Body of pancreas (tissue), 4 donors: ENCODE data around the gene TBC1D4. TPM values are rescaled to one million over a fixed set of nuclear protein-coding genes. Genes with fewer than 3 reads are reported as not detected.

Source experiments
- ATAC-seq: fragments of 150-250 bp; one replicate; pipeline ENCODE4 v1.9.1; 2016
- DNase-seq, 4 donors: peaks; one replicate each; pipeline ENCODE4 v3.0.0-alpha.2; 2019
- H3K27ac ChIP-seq, 4 donors: fragments of 200-600 bp; sonication (generic); 1 replicate in 3 of 4; 2 replicates in 1 of 4; pipeline versions ENCODE4 v1.5.1 to v1.6.1; 2016 to 2019; ENCODE audit warnings: mild to moderate bottlenecking in 1 of 4, mixed read lengths in 1 of 4, moderate library complexity in 1 of 4
- H3K27me3 ChIP-seq, 2 donors: fragments of 200-600 bp; sonication (generic); one replicate each; pipeline ENCODE4 v1.6.0; 2016; ENCODE audit warnings: mild to moderate bottlenecking in 1 of 2
- H3K36me3 ChIP-seq, 2 donors: fragments of 200-600 bp; sonication (generic); replicated peaks in 1 of 2; 2 replicates each; pipeline ENCODE4 v1.5.1; 2016; ENCODE audit warnings: low read depth in 2 of 2; ENCODE audit not compliant: insufficient read depth in 1 of 2
- H3K4me1 ChIP-seq: fragments of 200-600 bp; sonication (generic); one replicate; pipeline ENCODE4 v1.6.0; 2016
- H3K4me3 ChIP-seq, 2 donors: fragments of 200-600 bp; sonication (generic); 1 replicate in 1 of 2; 2 replicates in 1 of 2; pipeline ENCODE4 v1.5.1; 2016 to 2019
- H3K9me3 ChIP-seq, 3 donors: fragments of 200-600 bp; sonication (generic); 1 replicate in 2 of 3; 2 replicates in 1 of 3; pipeline ENCODE4 v1.5.1; 2016
- CTCF ChIP-seq, 7 experiments: fragments of 450-650 bp in 4 of 7; fragments of 200-600 bp in 3 of 7; sonication (generic) in 3 of 7; IDR thresholded peaks; one replicate each; pipeline ENCODE4 v1.5.1; 2016 to 2019; ENCODE audit warnings: antibody characterized with exemption in 7 of 7
- POLR2A ChIP-seq, 3 donors: fragments of 450-650 bp; IDR thresholded peaks; one replicate each; pipeline ENCODE4 v1.6.1; 2016; ENCODE audit warnings: antibody characterized with exemption in 3 of 3, mild to moderate bottlenecking in 2 of 3
- WGBS, 2 donors: methylation state at CpG; one replicate each; pipeline ENCODE4 v1.1.5; 2017; 5-methylcytosine and 5-hydroxymethylcytosine counted together
- intact Hi-C: fragments of 100-400 bp; cut with DNase I; formaldehyde crosslinking; loops from one replicate; pipeline ENCODE4 v1.15.1; 2023
- total RNA-seq, 2 donors: library from RNA; depleted of rRNA; stranded (reverse); fragments of >200 nt; gene quantifications; one replicate each; pipeline ENCODE4 v1.1.0, GENCODE V29; 2016

Gene TBC1D4
- total RNA-seq, 2 donors from 2014 or later: 28.3 to 29.7 TPM

- DNase-seq (no peak), ATAC-seq (no peak)
- TF ChIP-seq POLR2A (IDR thresholded peaks at IDR 0.05): no peak
- no peak for TF ChIP-seq CTCF (IDR thresholded peaks at IDR 0.05)
- Histone ChIP-seq H3K4me1 (no peaks in the 10 kb centered on the region), H3K27ac (no peak overlapping the region), H3K36me3 (no peaks in the 10 kb centered on the region), H3K9me3 (no peaks in the 10 kb centered on the region), H3K27me3 (no peaks in the 10 kb centered on the region), H3K4me3 (no peak overlapping the region)
- intact Hi-C loops: no loop called here
- 73 to 81% methylated on average over 1 of the region's 1 CpG for WGBS, 2 donors
These were observed 134.5 kb downstream of the TBC1D4 start for GRCh38 chr13:75347457-75347856.

GRCh38 chr13:75345193-75345592 is 136.8 kb downstream of the TBC1D4 start:
- ATAC-seq (no peak), DNase-seq (no peak)
- TF ChIP-seq POLR2A (IDR thresholded peaks at IDR 0.05) (no peak), CTCF (IDR thresholded peaks at IDR 0.05) (no peak)
- WGBS, 2 donors: 79 to 87% methylated on average over 2 of the region's 2 CpGs
- no peaks in the 10 kb centered on the region for H3K9me3 ChIP-seq
- no peaks in the 10 kb centered on the region for H3K27me3 ChIP-seq
- no peaks in the 10 kb centered on the region for H3K4me1 ChIP-seq
- H3K27ac ChIP-seq: no peak overlapping the region
- intact Hi-C loops: no loop called here
- H3K4me3 ChIP-seq: no peak overlapping the region
- no peaks in the 10 kb centered on the region for H3K36me3 ChIP-seq

GRCh38 chr13:75341028-75341427 is 140.9 kb downstream of the TBC1D4 start:
- TF ChIP-seq CTCF (IDR thresholded peaks at IDR 0.05) (no peak), POLR2A (IDR thresholded peaks at IDR 0.05) (no peak)
- intact Hi-C loops: no loop called here

GRCh38 chr13:75339635-75340374 is 142.2 kb downstream of the TBC1D4 start:
- Histone ChIP-seq H3K27me3 (no peaks in the 10 kb centered on the region), H3K27ac (no peak overlapping the region), H3K4me1 (no peaks in the 10 kb centered on the region), H3K36me3 (no peaks in the 10 kb centered on the region), H3K4me3 (no peak overlapping the region), H3K9me3 (no peaks in the 10 kb centered on the region)
- DNase-seq (no peak), ATAC-seq (no peak)
- intact Hi-C loops: no loop called here
- TF ChIP-seq POLR2A (IDR thresholded peaks at IDR 0.05): no peak
- no peak for TF ChIP-seq CTCF (IDR thresholded peaks at IDR 0.05)
- WGBS, 2 donors: 72% methylated on average over 7 of the region's 7 CpGs

More at GRCh38 chr13:75341028-75341427, 140.9 kb downstream of the TBC1D4 start:
- H3K4me3 ChIP-seq: no peak overlapping the region
- no peaks in the 10 kb centered on the region for H3K4me1 ChIP-seq
- 95% methylated on average over 5 of the region's 5 CpGs for WGBS, 2 donors
- H3K9me3 ChIP-seq: no peaks in the 10 kb centered on the region
- H3K36me3 ChIP-seq: no peaks in the 10 kb centered on the region
- H3K27me3 ChIP-seq: no peaks in the 10 kb centered on the region
- DNase-seq (no peak), ATAC-seq (no peak)
- no peak overlapping the region for H3K27ac ChIP-seq
